Lower lobe of right lung (tissue), 2 donors: ENCODE data around the gene COL10A1. TPM values are rescaled to one million over a fixed set of nuclear protein-coding genes. Genes with fewer than 3 reads are reported as not detected.
A peak's percentile ranks its signal among the peaks of the same experiment; 100 is the strongest.

ENCODE experiments used
- ATAC-seq, 2 donors: fragments of 200-7000 bp; cut with Tn5 transposase; one replicate each; pipeline ENCODE4 v1.9.1; 2020 to 2022; ENCODE audit warnings: mild to moderate bottlenecking in 2 of 2, moderate library complexity in 2 of 2
- DNase-seq: peaks from one replicate; pipeline ENCODE4 v3.0.0-alpha.2; 2020
- H3K27ac ChIP-seq: fragments of 200-600 bp; one replicate; pipeline ENCODE4 v1.8.0; 2022
- H3K27me3 ChIP-seq: fragments of 200-600 bp; one replicate; pipeline ENCODE4 v1.8.0; 2022; ENCODE audit warnings: low read depth
- H3K36me3 ChIP-seq: fragments of 200-600 bp; one replicate; pipeline ENCODE4 v1.8.0; 2022; ENCODE audit warnings: mild to moderate bottlenecking
- H3K4me1 ChIP-seq: fragments of 200-600 bp; one replicate; pipeline ENCODE4 v1.8.0; 2022
- H3K4me3 ChIP-seq: fragments of 200-600 bp; one replicate; pipeline ENCODE4 v1.8.0; 2022; ENCODE audit warnings: mild to moderate bottlenecking
- H3K9me3 ChIP-seq: fragments of 200-600 bp; one replicate; pipeline ENCODE4 v1.8.0; 2022
- CTCF ChIP-seq: fragments of 200-600 bp; IDR thresholded peaks from one replicate; pipeline ENCODE4 v1.8.0; 2022; ENCODE audit warnings: antibody characterized with exemption, mild to moderate bottlenecking
- intact Hi-C: fragments of 100-400 bp; cut with DNase I; formaldehyde crosslinking; loops from one replicate; pipeline ENCODE4 v1.11.0; 2022
- total RNA-seq: library from RNA; stranded (reverse); fragmentation: NEBNext Ultra II Directional; extraction: Animal tissue kit (Norgen Biotek cat#: 25700); gene quantifications from one replicate; pipeline ENCODE4 v1.2.1, GENCODE V29; 2021
- donor health status: DM: no; HTN: yes; CAD: no; lungs with severe emphysema.

The COL10A1 gene
- total RNA-seq, 1 donor from 2014 or later: 0.24 TPM

- Histone ChIP-seq H3K9me3 (no peaks in the 10 kb centered on the region), H3K36me3 (no peaks in the 10 kb centered on the region), H3K4me1 (no peaks in the 10 kb centered on the region), H3K4me3 (no peak overlapping the region), H3K27ac (no peak overlapping the region), H3K27me3 (no peaks in the 10 kb centered on the region)
- no peak for TF ChIP-seq CTCF
- DNase-seq: no peak
- peak in 1 of 2 donors; percentile 11 for ATAC-seq
- intact Hi-C loops: no loop called here
Measured at GRCh38 chr6:116087437-116088027, 38.4 kb downstream of the COL10A1 start.

- Histone ChIP-seq H3K27me3 (no peaks in the 10 kb centered on the region), H3K27ac (no peak overlapping the region), H3K4me1 (no peaks in the 10 kb centered on the region), H3K9me3 (no peaks in the 10 kb centered on the region), H3K36me3 (no peaks in the 10 kb centered on the region), H3K4me3 (no peak overlapping the region)
- no peak for TF ChIP-seq CTCF
- intact Hi-C loops: no loop called here
- ATAC-seq (no peak), DNase-seq (no peak)
Measured at GRCh38 chr6:116084284-116084683, 41.6 kb downstream of the COL10A1 start.

GRCh38 chr6:116083052-116083451, 42.9 kb downstream of the COL10A1 start:
- Histone ChIP-seq H3K36me3 (no peaks in the 10 kb centered on the region), H3K4me1 (no peaks in the 10 kb centered on the region), H3K4me3 (no peak overlapping the region), H3K27me3 (no peaks in the 10 kb centered on the region), H3K9me3 (no peaks in the 10 kb centered on the region), H3K27ac (no peak overlapping the region)
- no peak for TF ChIP-seq CTCF
- ATAC-seq (no peak), DNase-seq (no peak)
- intact Hi-C loops: no loop called here

- no peak overlapping the region for H3K27ac ChIP-seq
- H3K9me3 ChIP-seq: no peaks in the 10 kb centered on the region
- H3K27me3 ChIP-seq: no peaks in the 10 kb centered on the region
- H3K36me3 ChIP-seq: no peaks in the 10 kb centered on the region
- intact Hi-C loops: no loop called here
- H3K4me3 ChIP-seq: no peak overlapping the region
- no peaks in the 10 kb centered on the region for H3K4me1 ChIP-seq
- DNase-seq (no peak), ATAC-seq (no peak)
- TF ChIP-seq CTCF: no peak
Measured at GRCh38 chr6:116078945-116079344, 47.0 kb downstream of the COL10A1 start.

- no peaks in the 10 kb centered on the region for H3K27me3 ChIP-seq
- intact Hi-C loops: no loop called here
- DNase-seq (no peak), ATAC-seq (no peak)
- no peak overlapping the region for H3K27ac ChIP-seq
- H3K36me3 ChIP-seq: no peaks in the 10 kb centered on the region
- H3K4me1 ChIP-seq: no peaks in the 10 kb centered on the region
- H3K4me3 ChIP-seq: no peak overlapping the region
- no peak for TF ChIP-seq CTCF
- no peaks in the 10 kb centered on the region for H3K9me3 ChIP-seq
Measured at GRCh38 chr6:116078522-116078921, 47.4 kb downstream of the COL10A1 start.
